GM21576 (cell line): ENCODE measurements around the gene FOXF2.

Source experiments
- ATAC-seq: cut with Tn5 transposase; IDR thresholded peaks from one replicate; pipeline ENCODE4 v1.9.1; 2021; ENCODE audit warnings: mild to moderate bottlenecking, moderate library complexity; ENCODE audit not compliant: unreplicated experiment

FOXF2 gene

GRCh38 chr6:1390133-1390945, 963 bp downstream of the FOXF2 start:
- ATAC-seq = no peak

- no peak for ATAC-seq
Observed at GRCh38 chr6:1390946-1391799, 1.8 kb downstream of the FOXF2 start.

- no peak for ATAC-seq
Observed at GRCh38 chr6:1391800-1392309, 2.5 kb downstream of the FOXF2 start.

GRCh38 chr6:1392813-1393640, 3.7 kb downstream of the FOXF2 start:
- no peak for ATAC-seq

- ATAC-seq = no peak
Observed at GRCh38 chr6:1393641-1394283, 4.4 kb downstream of the FOXF2 start.

- no peak for ATAC-seq
Observed at GRCh38 chr6:1394514-1395463, 5.4 kb downstream of the FOXF2 start.

- ATAC-seq = no peak
Observed at GRCh38 chr6:1395506-1395905, 6.1 kb downstream of the FOXF2 start.

- ATAC-seq = no peak
Observed at GRCh38 chr6:1395941-1396908, 6.8 kb downstream of the FOXF2 start.

- peak; percentile 72 for ATAC-seq
Observed at GRCh38 chr6:1396952-1397868, 7.8 kb downstream of the FOXF2 start.

GRCh38 chr6:1399085-1399780, 9.9 kb downstream of the FOXF2 start:
- ATAC-seq = no peak

- ATAC-seq = no peak
Observed at GRCh38 chr6:1400126-1400850, 10.9 kb downstream of the FOXF2 start.

- ATAC-seq = no peak
Observed at GRCh38 chr6:1402369-1402768, 13.0 kb downstream of the FOXF2 start.

- no peak for ATAC-seq
Observed at GRCh38 chr6:1402868-1403267, 13.5 kb downstream of the FOXF2 start.

GRCh38 chr6:1403851-1404712, 14.7 kb downstream of the FOXF2 start:
- ATAC-seq = no peak

GRCh38 chr6:1404713-1405098, 15.3 kb downstream of the FOXF2 start:
- ATAC-seq = no peak
